HepG2 (cell line): ENCODE results near the gene OR52E1. TPM values are rescaled to one million over a fixed set of nuclear protein-coding genes. Genes with fewer than 3 reads are reported as not detected.

Experiments
- ATAC-seq: fragments of 200-7000 bp; cut with Tn5 transposase; 3 replicates; pipeline ENCODE4 v1.9.1; 2020; ENCODE audit warnings: mild to moderate bottlenecking, moderate library complexity
- Bru-seq: library from RNA; stranded (reverse); fragments of 400-500 nt; gene quantifications from one replicate; lab custom pipeline; 2021; lab: Mats Ljungman, UMichigan
- BruChase-seq, 2 experiments: library from RNA; stranded (reverse); fragments of 400-500 nt; gene quantifications; one replicate each; lab custom pipeline; 2021; lab: Mats Ljungman, UMichigan
- BruUV-seq: library from RNA; stranded (reverse); fragments of 400-500 nt; replicated peaks from 2 replicates; lab custom pipeline; 2021; lab: Mats Ljungman, UMichigan
- CTCF ChIA-PET: fragments of 300-600 bp; formaldehyde crosslinking; extraction: SDS; loops from one replicate; lab custom pipeline; 2021; ENCODE audit warnings: low total read pairs, inconsistent platforms, low intra/inter-chr PET ratio; lab: Yijun Ruan, JAX
- POLR2A ChIA-PET: fragments of 350-600 bp; sonication (Branson Sonifier 250); formaldehyde crosslinking; loops from one replicate; lab custom pipeline; 2020; ENCODE audit warnings: antibody characterized with exemption, inconsistent platforms; lab: Yijun Ruan, JAX
- DNase-seq: peaks from one replicate; pipeline ENCODE4 v3.0.0-alpha.2; 2015; ENCODE audit warnings: low spot score
- FAIRE-seq: peaks from 3 replicates; lab custom pipeline; 2011; peaks lifted over from hg19 to GRCh38; lab: Jason Lieb, UNC
- H2AFZ ChIP-seq: one replicate; pipeline ENCODE4 v1.6.1; 2011; ENCODE audit warnings: low read length, inconsistent platforms
- H3K27ac ChIP-seq: fragments of 300-600 bp; 3 replicates; pipeline ENCODE4 v1.8.0; 2011; ENCODE audit warnings: mixed run types, mild to moderate bottlenecking, mixed read lengths, low read length, inconsistent platforms; ENCODE audit not compliant: insufficient read depth; ENCODE audit errors: extremely low read length
- H3K27me3 ChIP-seq, 2 experiments: fragments of 200-600 bp in 1 of 2; 2 replicates in 1 of 2; 3 replicates in 1 of 2; pipeline versions ENCODE4 v1.6.0 to v1.8.0; 2011; ENCODE audit warnings: low read length in 2 of 2, mild to moderate bottlenecking in 2 of 2, moderate library complexity in 2 of 2, inconsistent platforms in 1 of 2; ENCODE audit not compliant: insufficient read depth in 2 of 2, control insufficient read depth in 1 of 2
- H3K36me3 ChIP-seq, 2 experiments: fragments of 200-600 bp in 1 of 2; replicated peaks in 1 of 2; 2 replicates in 1 of 2; 3 replicates in 1 of 2; pipeline versions ENCODE4 v1.5.1 to v1.8.0; 2011; ENCODE audit warnings: low read length in 2 of 2, inconsistent platforms in 1 of 2; ENCODE audit not compliant: insufficient read depth in 2 of 2, control insufficient read depth in 1 of 2
- H3K4me1 ChIP-seq: 2 replicates; pipeline ENCODE4 v1.5.1; 2012; ENCODE audit warnings: low read length, inconsistent platforms; ENCODE audit not compliant: insufficient read depth
- H3K4me2 ChIP-seq: 2 replicates; pipeline ENCODE4 v1.6.0; 2011; ENCODE audit warnings: low read depth, low read length, inconsistent platforms
- H3K4me3 ChIP-seq, 3 experiments: fragments of 200-600 bp in 1 of 3; sonication (generic), shearing (Covaris generic) in 1 of 3; replicated peaks in 1 of 3; 2 replicates each; pipeline ENCODE4 v1.5.1; 2011 to 2016; ENCODE audit warnings: low read length in 3 of 3, inconsistent platforms in 2 of 3, low read depth in 2 of 3, mild to moderate bottlenecking in 2 of 3, control low read depth in 1 of 3, mixed read lengths in 1 of 3; ENCODE audit not compliant: insufficient read depth in 1 of 3
- H3K79me2 ChIP-seq: one replicate; pipeline ENCODE4 v1.6.1; 2011; ENCODE audit warnings: low read length, inconsistent platforms; ENCODE audit not compliant: insufficient read depth
- H3K9ac ChIP-seq: 2 replicates; pipeline ENCODE4 v1.6.0; 2011; ENCODE audit warnings: mild to moderate bottlenecking, low read depth, low read length, inconsistent platforms; ENCODE audit not compliant: insufficient read depth
- H3K9me3 ChIP-seq: 2 replicates; pipeline ENCODE4 v1.5.1; 2012; ENCODE audit warnings: mild to moderate bottlenecking, low read length
- H4K20me1 ChIP-seq: 2 replicates; pipeline ENCODE4 v1.6.0; 2011; ENCODE audit warnings: inconsistent platforms, mild to moderate bottlenecking, low read length, moderate library complexity; ENCODE audit not compliant: insufficient read depth
- HES4 ChIP-seq: sonication (generic); formaldehyde crosslinking; IDR thresholded peaks from 2 replicates; pipeline ENCODE4 v1.9.0; 2021; ENCODE audit warnings: mild to moderate bottlenecking, missing genetic modification reagents, borderline replicate concordance
- MTF1 ChIP-seq: sonication (generic); formaldehyde crosslinking; IDR thresholded peaks from 2 replicates; pipeline ENCODE4 v1.5.0; 2020; ENCODE audit warnings: missing genetic modification reagents
- REPIN1 ChIP-seq: sonication (generic); formaldehyde crosslinking; IDR thresholded peaks from 2 replicates; pipeline ENCODE4 v1.8.0; 2022; ENCODE audit warnings: missing genetic modification reagents, low read depth, mild to moderate bottlenecking, borderline replicate concordance
- REXO4 ChIP-seq: sonication (generic); formaldehyde crosslinking; IDR thresholded peaks from 2 replicates; pipeline ENCODE4 v1.8.0; 2022; ENCODE audit warnings: missing genetic modification reagents, mild to moderate bottlenecking, borderline replicate concordance
- SP2 ChIP-seq: sonication (generic); formaldehyde crosslinking; IDR thresholded peaks from 2 replicates; pipeline ENCODE4 v1.5.1; 2020; ENCODE audit warnings: mild to moderate bottlenecking, missing genetic modification reagents
- YY1 ChIP-seq: IDR thresholded peaks from 2 replicates; pipeline ENCODE4 v1.6.1; 2011; ENCODE audit warnings: low read length, low read depth, moderate library complexity, mild to moderate bottlenecking; ENCODE audit not compliant: insufficient read depth, insufficient replicate concordance
- ZBTB3 ChIP-seq: sonication (generic); formaldehyde crosslinking; IDR thresholded peaks from 2 replicates; pipeline ENCODE4 v1.4.0; 2020; ENCODE audit warnings: low read depth, mild to moderate bottlenecking, moderate library complexity, missing genetic modification reagents, borderline replicate concordance
- ZNF343 ChIP-seq: sonication (generic); formaldehyde crosslinking; IDR thresholded peaks from 2 replicates; pipeline ENCODE4 v1.4.0; 2020; ENCODE audit warnings: mild to moderate bottlenecking, missing genetic modification reagents
- ZNF496 ChIP-seq: sonication (generic); formaldehyde crosslinking; IDR thresholded peaks from 2 replicates; pipeline ENCODE4 v1.8.1; 2023; ENCODE audit warnings: mild to moderate bottlenecking, moderate library complexity, missing genetic modification reagents; ENCODE audit not compliant: insufficient replicate concordance
- WGBS: methylation state at CpG from one replicate; pipeline ENCODE4 v1.1.6; 2017; ENCODE audit warnings: low lambda C conversion rate; 5-methylcytosine and 5-hydroxymethylcytosine counted together
- in situ Hi-C: cut with HindIII; loops from 2 replicates; pipeline ENCODE4 v1.10.0; 2017; ENCODE audit warnings: low pct_unique_long_range_greater_than_20kb; ENCODE audit not compliant: extremely low pct_ligation_motif_present
- intact Hi-C: fragments of 100-400 bp; cut with micrococcal nuclease; formaldehyde crosslinking; loops from one replicate; pipeline ENCODE4 v1.10.0; 2022; ENCODE audit not compliant: unreplicated experiment
- long read RNA-seq, 2 experiments: library from RNA in 1 of 2; library from polyadenylated mRNA in 1 of 2; stranded (forward) in 1 of 2; unstranded in 1 of 2; transcript quantifications; one replicate each; pipeline ENCODE4 v2.0.0, GENCODE V29; 2019 to 2022
- polyA minus RNA-seq, 3 experiments: library from RNA; depleted of rRNA, polyadenylated mRNA; stranded (reverse); fragments of >200 nt; gene quantifications; 2 replicates each; pipeline ENCODE4 v1.2.3, GENCODE V29; 2011; ENCODE audit warnings: low replicate concordance in 1 of 3
- polyA plus RNA-seq, 8 experiments: library from polyadenylated mRNA; depleted of rRNA in 3 of 8; stranded (reverse) in 7 of 8; unstranded in 1 of 8; fragments of >200 nt; fragmentation: Illumina TruSeq in 4 of 8; extraction: Trizol in 4 of 8; gene quantifications; 2 replicates each; pipeline versions ENCODE4 v1.2.1 to v1.2.3, GENCODE V29; 2011 to 2016; ENCODE audit warnings: low read depth in 4 of 8, missing spikeins in 1 of 8, mixed read lengths in 1 of 8; ENCODE audit not compliant: insufficient read depth in 1 of 8
- total RNA-seq, 5 experiments: library from RNA; depleted of rRNA; stranded (reverse); fragments of >200 nt; fragmentation: Illumina TruSeq; extraction: Trizol; gene quantifications; 2 replicates each; pipeline ENCODE4 v1.2.3, GENCODE V29; 2016; ENCODE audit warnings: low read depth in 1 of 5
- TF ChIP-seq, protein P1 (sequence below): IDR thresholded peaks from 2 replicates; pipeline ENCODE4 v1.6.1; 2018; ENCODE audit warnings: missing genetic modification reagents
- TF ChIP-seq, protein P2 (sequence below): conservative IDR thresholded peaks from 2 replicates; pipeline ENCODE4 v1.6.1; 2018; ENCODE audit warnings: missing genetic modification reagents
- TF ChIP-seq, protein P3 (sequence below), 2 experiments: sonication (generic) in 1 of 2; formaldehyde crosslinking in 1 of 2; IDR thresholded peaks; 2 replicates each; pipeline versions ENCODE4 v1.5.1 to v1.6.1; 2011 to 2020; ENCODE audit warnings: borderline replicate concordance in 1 of 2, low read depth in 1 of 2, low read length in 1 of 2, mild to moderate bottlenecking in 1 of 2, missing genetic modification reagents in 1 of 2, moderate library complexity in 1 of 2
- TF ChIP-seq, protein P4 (sequence below): sonication (generic); formaldehyde crosslinking; conservative IDR thresholded peaks from 2 replicates; pipeline ENCODE4 v1.8.0; 2022; ENCODE audit warnings: missing genetic modification reagents

OR52E1 gene
- total RNA-seq (2016; rRNA removed; fragmentation: Illumina TruSeq; extraction: Trizol) (not detected in 2 replicates), polyA plus RNA-seq (2011; rRNA removed) (not detected in 2 replicates), polyA minus RNA-seq (2011; rRNA and poly(A)+ RNA removed; ENCODE audit: low replicate concordance) (not detected in 2 replicates), Bru-seq, nascent RNA (not detected), BruChase-seq, experiment 1, labeled RNA remaining after a 6-hour chase (not detected), BruChase-seq, experiment 2, labeled RNA remaining after a 2-hour chase (not detected)
- not detected in 2 replicates for total RNA-seq (2016; cell fraction: cytosol; rRNA removed; fragmentation: Illumina TruSeq; extraction: Trizol; ENCODE audit: low read depth)
- not detected in 2 replicates for total RNA-seq (2016; cell fraction: insoluble cytoplasmic fraction; rRNA removed; fragmentation: Illumina TruSeq; extraction: Trizol)
- total RNA-seq (2016; cell fraction: membrane; rRNA removed; fragmentation: Illumina TruSeq; extraction: Trizol): not detected in 2 replicates
- not detected in 2 replicates for total RNA-seq (2016; cell fraction: nucleus; rRNA removed; fragmentation: Illumina TruSeq; extraction: Trizol)
- not detected in 2 replicates for polyA plus RNA-seq (2011; cell fraction: cytosol; rRNA removed)
- not detected in 2 replicates for polyA plus RNA-seq (2011; cell fraction: nucleus; rRNA removed)
- polyA plus RNA-seq (2012): not detected in 2 replicates
- polyA plus RNA-seq (2016; cell fraction: cytosol; fragmentation: Illumina TruSeq; extraction: Trizol; ENCODE audit: low read depth): not detected in 2 replicates
- polyA plus RNA-seq (2016; cell fraction: insoluble cytoplasmic fraction; fragmentation: Illumina TruSeq; extraction: Trizol; ENCODE audit: low read depth): not detected in 2 replicates
- polyA plus RNA-seq (2016; cell fraction: membrane; fragmentation: Illumina TruSeq; extraction: Trizol; ENCODE audit: low read depth): not detected in 2 replicates
- polyA plus RNA-seq (2016; cell fraction: nucleus; fragmentation: Illumina TruSeq; extraction: Trizol; ENCODE audit: insufficient read depth, low read depth): not detected in 2 replicates
- not detected in 2 replicates for polyA minus RNA-seq (2011; cell fraction: cytosol; rRNA and poly(A)+ RNA removed)
- not detected in 2 replicates for polyA minus RNA-seq (2011; cell fraction: nucleus; rRNA and poly(A)+ RNA removed)
- long read RNA-seq, experiment 1: 0 reads
- long read RNA-seq, experiment 2: 0 reads

DNA sequence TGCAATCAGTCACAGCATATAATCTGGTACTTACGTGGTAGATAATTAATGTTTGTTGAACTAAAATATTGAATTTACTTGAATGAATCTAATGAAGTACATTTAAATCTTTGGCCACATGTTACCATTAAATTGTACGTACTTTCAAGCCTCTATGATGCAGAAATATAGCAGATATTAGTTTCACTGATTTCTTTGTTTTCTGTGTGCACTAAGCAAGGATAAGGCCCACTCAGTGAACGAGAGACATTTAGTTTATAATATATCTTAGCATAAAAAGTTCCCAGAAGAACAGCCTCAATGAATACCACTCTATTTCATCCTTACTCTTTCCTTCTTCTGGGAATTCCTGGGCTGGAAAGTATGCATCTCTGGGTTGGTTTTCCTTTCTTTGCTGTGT, at the start of gene OR52E1:
TSS of gene OR52E1 (plus strand) at position 301 of the 400 bp plus-strand sequence.
- no peak within 1 kb of the TSS for H3K9ac ChIP-seq
- no peak within 1 kb of the TSS for H2AFZ ChIP-seq
- no TSS peak for BruUV-seq
- ATAC-seq: no peak
- H3K79me2 ChIP-seq: no peaks in the 10 kb centered on the region
- intact Hi-C loops (no loop called here), in situ Hi-C loops (no loop called here)
- no peaks in the 10 kb centered on the region for H3K9me3 ChIP-seq
- ChIA-PET POLR2A (no interaction called here), CTCF (no interaction called here)
- no peak within 1 kb of the TSS for H3K4me2 ChIP-seq
- H3K27me3 ChIP-seq: 0 out of 5 replicates have a peak, but pooled peaks cover 0 to 4% of the 10 kb centered on the region in 2 experiments
- 1% methylated on average over 3 of the region's 3 CpGs for WGBS
- DNase-seq: no peak
- no peak for FAIRE-seq
- H3K36me3 ChIP-seq: no peaks in the 10 kb centered on the region
- no peak within 1 kb of the TSS for H3K4me3 ChIP-seq
- no peaks in the 10 kb centered on the region for H3K4me1 ChIP-seq
- no peaks in the 10 kb centered on the region for H4K20me1 ChIP-seq
- no peak within 1 kb of the TSS for H3K27ac ChIP-seq
- TF ChIP-seq, protein P1, sequence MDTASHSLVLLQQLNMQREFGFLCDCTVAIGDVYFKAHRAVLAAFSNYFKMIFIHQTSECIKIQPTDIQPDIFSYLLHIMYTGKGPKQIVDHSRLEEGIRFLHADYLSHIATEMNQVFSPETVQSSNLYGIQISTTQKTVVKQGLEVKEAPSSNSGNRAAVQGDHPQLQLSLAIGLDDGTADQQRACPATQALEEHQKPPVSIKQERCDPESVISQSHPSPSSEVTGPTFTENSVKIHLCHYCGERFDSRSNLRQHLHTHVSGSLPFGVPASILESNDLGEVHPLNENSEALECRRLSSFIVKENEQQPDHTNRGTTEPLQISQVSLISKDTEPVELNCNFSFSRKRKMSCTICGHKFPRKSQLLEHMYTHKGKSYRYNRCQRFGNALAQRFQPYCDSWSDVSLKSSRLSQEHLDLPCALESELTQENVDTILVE (CRISPR knock-in tag): no peak
- no peak for TF ChIP-seq REXO4 (CRISPR knock-in tag)
- TF ChIP-seq HES4 (CRISPR knock-in tag): no peak
- TF ChIP-seq ZNF496: no peak
- no peak for TF ChIP-seq REPIN1 (CRISPR knock-in tag)
- TF ChIP-seq, protein P2, sequence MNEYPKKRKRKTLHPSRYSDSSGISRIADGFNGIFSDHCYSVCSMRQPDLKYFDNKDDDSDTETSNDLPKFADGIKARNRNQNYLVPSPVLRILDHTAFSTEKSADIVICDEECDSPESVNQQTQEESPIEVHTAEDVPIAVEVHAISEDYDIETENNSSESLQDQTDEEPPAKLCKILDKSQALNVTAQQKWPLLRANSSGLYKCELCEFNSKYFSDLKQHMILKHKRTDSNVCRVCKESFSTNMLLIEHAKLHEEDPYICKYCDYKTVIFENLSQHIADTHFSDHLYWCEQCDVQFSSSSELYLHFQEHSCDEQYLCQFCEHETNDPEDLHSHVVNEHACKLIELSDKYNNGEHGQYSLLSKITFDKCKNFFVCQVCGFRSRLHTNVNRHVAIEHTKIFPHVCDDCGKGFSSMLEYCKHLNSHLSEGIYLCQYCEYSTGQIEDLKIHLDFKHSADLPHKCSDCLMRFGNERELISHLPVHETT: no peak
- TF ChIP-seq, protein P3, sequence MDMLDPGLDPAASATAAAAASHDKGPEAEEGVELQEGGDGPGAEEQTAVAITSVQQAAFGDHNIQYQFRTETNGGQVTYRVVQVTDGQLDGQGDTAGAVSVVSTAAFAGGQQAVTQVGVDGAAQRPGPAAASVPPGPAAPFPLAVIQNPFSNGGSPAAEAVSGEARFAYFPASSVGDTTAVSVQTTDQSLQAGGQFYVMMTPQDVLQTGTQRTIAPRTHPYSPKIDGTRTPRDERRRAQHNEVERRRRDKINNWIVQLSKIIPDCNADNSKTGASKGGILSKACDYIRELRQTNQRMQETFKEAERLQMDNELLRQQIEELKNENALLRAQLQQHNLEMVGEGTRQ (IDR thresholded peaks at IDR 0.05; ENCODE audit: low read depth, low read length): no peak
- TF ChIP-seq, protein P3 (CRISPR knock-in tag; IDR thresholded peaks at IDR 0.05; ENCODE audit: borderline replicate concordance): no peak
- no peak for TF ChIP-seq ZBTB3 (CRISPR knock-in tag)
- TF ChIP-seq YY1: no peak
- no peak for TF ChIP-seq MTF1 (CRISPR knock-in tag)
- no peak for TF ChIP-seq SP2 (CRISPR knock-in tag)
- TF ChIP-seq, protein P4, sequence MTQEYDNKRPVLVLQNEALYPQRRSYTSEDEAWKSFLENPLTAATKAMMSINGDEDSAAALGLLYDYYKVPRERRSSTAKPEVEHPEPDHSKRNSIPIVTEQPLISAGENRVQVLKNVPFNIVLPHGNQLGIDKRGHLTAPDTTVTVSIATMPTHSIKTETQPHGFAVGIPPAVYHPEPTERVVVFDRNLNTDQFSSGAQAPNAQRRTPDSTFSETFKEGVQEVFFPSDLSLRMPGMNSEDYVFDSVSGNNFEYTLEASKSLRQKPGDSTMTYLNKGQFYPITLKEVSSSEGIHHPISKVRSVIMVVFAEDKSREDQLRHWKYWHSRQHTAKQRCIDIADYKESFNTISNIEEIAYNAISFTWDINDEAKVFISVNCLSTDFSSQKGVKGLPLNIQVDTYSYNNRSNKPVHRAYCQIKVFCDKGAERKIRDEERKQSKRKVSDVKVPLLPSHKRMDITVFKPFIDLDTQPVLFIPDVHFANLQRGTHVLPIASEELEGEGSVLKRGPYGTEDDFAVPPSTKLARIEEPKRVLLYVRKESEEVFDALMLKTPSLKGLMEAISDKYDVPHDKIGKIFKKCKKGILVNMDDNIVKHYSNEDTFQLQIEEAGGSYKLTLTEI (CRISPR knock-in tag): no peak
- no peak for TF ChIP-seq ZNF343 (CRISPR knock-in tag)
